ENCODE measurements around the gene CSE1L.
"Not testable (repeated sequence)": the region's sequence is repeated elsewhere in the genome, so short reads cannot be mapped to it uniquely, and the experiment has no call there.

CSE1L gene

GRCh38 chr20:49132995-49133478 is 86.9 kb downstream of the CSE1L start:
- DNase-seq (ENCODE audit: low spot score): peak; percentile 45

- no peak for DNase-seq (ENCODE audit: low spot score)
Observed at GRCh38 chr20:49133571-49133970, 87.5 kb downstream of the CSE1L start.

DNA sequence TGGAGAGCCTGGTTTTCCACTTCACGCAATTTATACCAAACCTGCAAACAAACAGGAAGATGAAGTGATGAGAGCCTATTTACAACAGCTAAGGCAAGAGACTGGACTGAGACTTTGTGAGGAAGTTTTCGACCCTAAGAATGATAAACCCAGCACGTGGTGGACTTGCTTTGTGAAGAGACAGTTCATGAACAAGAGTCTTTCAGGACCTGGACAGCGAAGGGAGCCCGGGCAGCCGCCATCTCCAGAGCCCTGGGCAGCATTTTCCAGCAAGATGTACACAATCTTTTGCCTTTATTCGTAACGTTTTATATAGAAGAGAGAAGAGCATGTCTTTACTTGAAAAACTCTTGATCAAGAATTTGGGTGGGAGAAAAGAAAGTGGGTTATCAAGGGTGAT is 88.7 kb downstream of the CSE1L start:
- DNase-seq (ENCODE audit: low spot score): not testable (repeated sequence)

DNA sequence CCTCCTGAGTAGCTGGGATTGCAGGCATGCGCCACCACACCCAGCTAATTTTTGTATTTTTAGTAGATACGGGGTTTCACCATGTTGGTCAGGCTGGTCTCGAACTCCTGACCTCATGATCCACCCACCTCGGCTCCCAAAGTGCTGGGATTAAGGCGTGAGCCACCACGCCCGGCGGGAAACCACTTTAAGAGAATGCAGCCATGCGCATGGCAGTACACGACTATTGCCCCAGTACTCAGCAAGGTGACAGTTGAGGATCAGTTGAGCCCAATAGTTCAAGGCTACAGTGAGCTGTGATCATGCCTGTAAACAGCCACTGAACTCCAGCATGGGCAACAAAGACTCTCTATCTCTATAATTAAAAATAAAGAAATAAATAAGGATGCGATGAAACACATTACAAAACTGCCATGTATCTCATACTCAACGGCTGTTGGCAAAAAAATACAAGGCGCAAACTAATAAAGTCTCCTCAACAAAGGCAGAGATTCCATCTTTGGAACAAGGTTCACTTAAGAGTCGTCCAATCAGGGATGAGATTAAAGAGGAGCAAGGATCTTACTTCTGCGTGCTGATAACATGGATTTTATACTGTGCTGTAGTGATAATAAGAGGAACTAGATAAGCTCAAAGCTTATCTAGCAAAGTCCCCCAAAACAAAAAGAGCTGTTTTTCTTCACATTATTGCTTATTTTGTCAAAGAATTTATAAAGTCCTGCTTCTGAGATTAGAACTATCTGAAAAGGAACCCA is 90.9 kb downstream of the CSE1L start:
- no peak for DNase-seq (ENCODE audit: low spot score)

DNA sequence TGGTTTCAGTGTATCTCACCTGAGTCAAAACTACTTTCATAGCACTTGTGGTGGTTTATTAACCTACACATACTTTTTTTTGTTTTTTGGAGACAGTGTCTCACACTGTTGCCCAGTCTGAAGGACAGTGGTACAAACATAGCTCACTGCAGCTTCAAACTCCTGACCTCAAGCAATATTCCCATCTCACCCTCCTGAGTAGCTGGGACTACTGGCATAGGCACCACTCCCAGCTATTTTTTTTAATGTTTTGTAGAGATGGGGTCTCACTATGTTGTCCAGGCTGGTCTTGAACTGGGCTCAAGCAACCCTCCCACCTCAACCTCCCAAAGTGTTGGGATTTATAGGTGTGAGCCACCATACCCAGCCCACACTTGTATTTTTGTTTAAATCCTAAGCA is 92.3 kb downstream of the CSE1L start:
- DNase-seq (ENCODE audit: low spot score): no peak

- no peak for DNase-seq (ENCODE audit: low spot score)
Observed at GRCh38 chr20:49140411-49140810, 94.3 kb downstream of the CSE1L start.

- DNase-seq (ENCODE audit: low spot score): no peak
Observed at GRCh38 chr20:49140834-49141233, 94.7 kb downstream of the CSE1L start.

Data from iPS-NIHi11 (cell line).